Left ventricle myocardium superior (tissue), 1 donor: ENCODE measurements around the gene FAM83B. TPM values are rescaled to one million over a fixed set of nuclear protein-coding genes. Genes with fewer than 3 reads are reported as not detected.
"Not testable (repeated sequence)": the region's sequence is repeated elsewhere in the genome, so short reads cannot be mapped to it uniquely, and the experiment has no call there.

ENCODE experiments used
- ATAC-seq: fragments of 200-7000 bp; cut with Tn5 transposase; one replicate; pipeline ENCODE4 v1.9.1; 2020; ENCODE audit warnings: mild to moderate bottlenecking, moderate library complexity
- DNase-seq: peaks from one replicate; pipeline ENCODE4 v3.0.0-alpha.2; 2020
- intact Hi-C: fragments of 100-400 bp; cut with micrococcal nuclease; formaldehyde crosslinking; loops from one replicate; pipeline ENCODE4 v1.11.0; 2022
- total RNA-seq: library from RNA; stranded (reverse); fragmentation: NEBNext Ultra II Directional; extraction: Animal tissue kit (Norgen Biotek cat#: 25700); gene quantifications from one replicate; pipeline ENCODE4 v1.2.1, GENCODE V29; 2021
- donor health status: DM: no; HTN: yes; CAD: no; lungs with severe emphysema.

The FAM83B gene
- total RNA-seq, 1 donor from 2014 or later, result 3.3 TPM

- peak; percentile 40 for ATAC-seq
- no peak for DNase-seq
- intact Hi-C loops, result no loop called here
Observed at GRCh38 chr6:54957698-54958097, 111.1 kb downstream of the FAM83B start.

- intact Hi-C loops, result no loop called here
- DNase-seq, result no peak
- ATAC-seq, result peak; percentile 64
Observed at GRCh38 chr6:54958446-54958845, 111.9 kb downstream of the FAM83B start.

- ATAC-seq (no peak), DNase-seq (no peak)
- intact Hi-C loops, result no loop called here
Observed at GRCh38 chr6:54959820-54960219, 113.2 kb downstream of the FAM83B start.

- DNase-seq, intact Hi-C loops, ATAC-seq: not testable (repeated sequence)
Observed at GRCh38 chr6:54961372-54961771, 114.8 kb downstream of the FAM83B start.

GRCh38 chr6:54970337-54970736 lies 123.8 kb downstream of the FAM83B start:
- intact Hi-C loops, result no loop called here
- ATAC-seq, result no peak
- no peak for DNase-seq

GRCh38 chr6:54971825-54972224 lies 125.3 kb downstream of the FAM83B start:
- ATAC-seq, result no peak
- no peak for DNase-seq
- intact Hi-C loops, result no loop called here

- DNase-seq, ATAC-seq, intact Hi-C loops: not testable (repeated sequence)
Observed at GRCh38 chr6:54979161-54979560, 132.6 kb downstream of the FAM83B start.

GRCh38 chr6:54980511-54981275 lies 134.1 kb downstream of the FAM83B start:
- no peak for DNase-seq
- ATAC-seq, result no peak
- intact Hi-C loops, result no loop called here

- DNase-seq, result no peak
- intact Hi-C loops, result no loop called here
- ATAC-seq, result no peak
Observed at GRCh38 chr6:54981276-54981609, 134.7 kb downstream of the FAM83B start.

- ATAC-seq (no peak), DNase-seq (no peak)
- intact Hi-C loops, result no loop called here
Observed at GRCh38 chr6:54981647-54982046, 135.1 kb downstream of the FAM83B start.

GRCh38 chr6:54987633-54988290 lies 141.2 kb downstream of the FAM83B start:
- ATAC-seq (no peak), DNase-seq (no peak)
- intact Hi-C loops, result no loop called here

GRCh38 chr6:54988576-54988975 lies 142.0 kb downstream of the FAM83B start:
- no peak for ATAC-seq
- intact Hi-C loops, result no loop called here
- DNase-seq, result no peak

- intact Hi-C loops, result no loop called here
- DNase-seq, result no peak
- no peak for ATAC-seq
Observed at GRCh38 chr6:54990001-54990400, 143.4 kb downstream of the FAM83B start.
